ENCODE data around the gene CLDN16.

The CLDN16 gene

GRCh38 chr3:190387578-190388213 lies at the start of gene CLDN16:
Gene CLDN16, plus strand, starts transcription at chr3:190388163. Its CDS starts 167 bp downstream, at chr3:190388330.
- DNase-seq: no peak

GRCh38 chr3:190338717-190339116 lies 49.2 kb upstream of the CLDN16 start:
- no peak for DNase-seq

GRCh38 chr3:190339130-190339529 lies 48.8 kb upstream of the CLDN16 start:
- DNase-seq: no peak

- DNase-seq: no peak
Measured at GRCh38 chr3:190340071-190340470, 47.9 kb upstream of the CLDN16 start.

- no peak for DNase-seq
Measured at GRCh38 chr3:190345027-190345821, 42.7 kb upstream of the CLDN16 start.

GRCh38 chr3:190345878-190346277 lies 42.1 kb upstream of the CLDN16 start:
- DNase-seq: no peak

- DNase-seq: no peak
Measured at GRCh38 chr3:190346541-190346940, 41.4 kb upstream of the CLDN16 start.

GRCh38 chr3:190352861-190353457 lies 35.0 kb upstream of the CLDN16 start:
- no peak for DNase-seq

GRCh38 chr3:190356246-190356645 lies 31.7 kb upstream of the CLDN16 start:
- DNase-seq: no peak

- DNase-seq: no peak
Measured at GRCh38 chr3:190357468-190357867, 30.5 kb upstream of the CLDN16 start.

GRCh38 chr3:190359813-190360212 lies 28.1 kb upstream of the CLDN16 start:
- no peak for DNase-seq

- no peak for DNase-seq
Measured at GRCh38 chr3:190360228-190360627, 27.7 kb upstream of the CLDN16 start.

GRCh38 chr3:190361791-190362190 lies 26.2 kb upstream of the CLDN16 start:
- DNase-seq: no peak

- DNase-seq: no peak
Measured at GRCh38 chr3:190362258-190362657, 25.7 kb upstream of the CLDN16 start.

- no peak for DNase-seq
Measured at GRCh38 chr3:190366133-190366532, 21.8 kb upstream of the CLDN16 start.

GRCh38 chr3:190368881-190369280 lies 19.1 kb upstream of the CLDN16 start:
- DNase-seq: no peak

GRCh38 chr3:190369668-190370295 lies 18.2 kb upstream of the CLDN16 start:
- no peak for DNase-seq

GRCh38 chr3:190370369-190370768 lies 17.6 kb upstream of the CLDN16 start:
- no peak for DNase-seq

- DNase-seq: no peak
Measured at GRCh38 chr3:190371152-190371551, 16.8 kb upstream of the CLDN16 start.

- DNase-seq: no peak
Measured at GRCh38 chr3:190375246-190375645, 12.7 kb upstream of the CLDN16 start.

- DNase-seq: no peak
Measured at GRCh38 chr3:190375671-190376070, 12.3 kb upstream of the CLDN16 start.

GRCh38 chr3:190378240-190378891 lies 9.6 kb upstream of the CLDN16 start:
- DNase-seq: no peak

GRCh38 chr3:190380184-190380583 lies 7.8 kb upstream of the CLDN16 start:
- DNase-seq: no peak

Data from NCI-H2029 treated with DMSO at 0.1 percent for 48 hours (cell line).